HepG2 (cell line): ENCODE data around the gene FIZ1. TPM values are rescaled to one million over a fixed set of nuclear protein-coding genes. Genes with fewer than 3 reads are reported as not detected.

Experiments used
- ATAD3A ChIP-seq: sonication (generic); formaldehyde crosslinking; IDR thresholded peaks from 2 replicates; pipeline ENCODE4 v1.4.0; 2020; ENCODE audit warnings: missing genetic modification reagents
- BORCS8-MEF2B ChIP-seq: sonication (generic); formaldehyde crosslinking; IDR thresholded peaks from 2 replicates; pipeline ENCODE4 v1.8.0; 2022; ENCODE audit warnings: mild to moderate bottlenecking, missing genetic modification reagents
- CC2D1A ChIP-seq: sonication (generic); formaldehyde crosslinking; IDR thresholded peaks from 2 replicates; pipeline ENCODE4 v1.8.1; 2023; ENCODE audit warnings: mild to moderate bottlenecking, missing genetic modification reagents
- CEBPB ChIP-seq: IDR thresholded peaks from 2 replicates; pipeline ENCODE4 v1.6.1; 2011; ENCODE audit warnings: low read depth, low read length, improper control_type of control experiment, borderline replicate concordance
- GMEB1 ChIP-seq: sonication (generic); formaldehyde crosslinking; IDR thresholded peaks from 2 replicates; pipeline ENCODE4 v1.5.1; 2020; ENCODE audit warnings: missing genetic modification reagents, mild to moderate bottlenecking, borderline replicate concordance
- IKZF1 ChIP-seq: fragments of 450-650 bp; IDR thresholded peaks from 2 replicates; pipeline ENCODE4 v1.7.1; 2016
- JDP2 ChIP-seq: sonication (generic); formaldehyde crosslinking; IDR thresholded peaks from 2 replicates; pipeline ENCODE4 v1.8.1; 2022; ENCODE audit warnings: missing genetic modification reagents, borderline replicate concordance
- KLF15 ChIP-seq: sonication (generic); formaldehyde crosslinking; IDR thresholded peaks from 2 replicates; pipeline ENCODE4 v1.8.1; 2023; ENCODE audit warnings: borderline replicate concordance, mild to moderate bottlenecking, inconsistent platforms, missing genetic modification reagents, mixed read lengths
- LCORL ChIP-seq, 2 experiments: fragments of 450-650 bp in 1 of 2; sonication (generic) in 1 of 2; formaldehyde crosslinking in 1 of 2; IDR thresholded peaks; 2 replicates each; pipeline versions ENCODE4 v1.5.0 to v1.6.1; 2017 to 2020; ENCODE audit warnings: antibody characterized with exemption in 1 of 2, missing genetic modification reagents in 1 of 2
- NR2C2 ChIP-seq: sonication (generic); formaldehyde crosslinking; IDR thresholded peaks from 2 replicates; pipeline ENCODE4 v1.4.0; 2020; ENCODE audit warnings: missing genetic modification reagents, mild to moderate bottlenecking, moderate library complexity, borderline replicate concordance
- SAFB2 ChIP-seq: sonication (generic); formaldehyde crosslinking; IDR thresholded peaks from 2 replicates; pipeline ENCODE4 v1.5.1; 2020; ENCODE audit warnings: missing genetic modification reagents, low read depth, mild to moderate bottlenecking, borderline replicate concordance
- TBP ChIP-seq: sonication (generic); formaldehyde crosslinking; IDR thresholded peaks from 2 replicates; pipeline ENCODE4 v1.5.0; 2020; ENCODE audit warnings: missing genetic modification reagents
- ZNF24 ChIP-seq: fragments of 450-650 bp; IDR thresholded peaks from 2 replicates; pipeline ENCODE4 v1.6.1; 2017; ENCODE audit warnings: antibody characterized with exemption, mild to moderate bottlenecking
- ZNF264 ChIP-seq: sonication (generic); formaldehyde crosslinking; IDR thresholded peaks from 2 replicates; pipeline ENCODE4 v1.4.0; 2020; ENCODE audit warnings: missing genetic modification reagents
- ZNF549 ChIP-seq: sonication (generic); formaldehyde crosslinking; IDR thresholded peaks from 2 replicates; pipeline ENCODE4 v1.5.0; 2020; ENCODE audit warnings: missing genetic modification reagents
- ZNF720 ChIP-seq: sonication (generic); formaldehyde crosslinking; IDR thresholded peaks from 2 replicates; pipeline ENCODE4 v1.4.0; 2020; ENCODE audit warnings: missing genetic modification reagents
- ZNF839 ChIP-seq: sonication (generic); formaldehyde crosslinking; IDR thresholded peaks from 2 replicates; pipeline ENCODE4 v1.4.0; 2020; ENCODE audit warnings: missing genetic modification reagents, mild to moderate bottlenecking, borderline replicate concordance
- ZSCAN22 ChIP-seq: sonication (generic); formaldehyde crosslinking; IDR thresholded peaks from 2 replicates; pipeline ENCODE4 v1.4.0; 2020; ENCODE audit warnings: mild to moderate bottlenecking, missing genetic modification reagents
- polyA plus RNA-seq, 8 experiments: library from polyadenylated mRNA; depleted of rRNA in 3 of 8; stranded (reverse) in 7 of 8; unstranded in 1 of 8; fragments of >200 nt; fragmentation: Illumina TruSeq in 4 of 8; extraction: Trizol in 4 of 8; gene quantifications; 2 replicates each; pipeline versions ENCODE4 v1.2.1 to v1.2.3, GENCODE V29; 2011 to 2016; ENCODE audit warnings: low read depth in 4 of 8, missing spikeins in 1 of 8, mixed read lengths in 1 of 8; ENCODE audit not compliant: insufficient read depth in 1 of 8
- total RNA-seq, 5 experiments: library from RNA; depleted of rRNA; stranded (reverse); fragments of >200 nt; fragmentation: Illumina TruSeq; extraction: Trizol; gene quantifications; 2 replicates each; pipeline ENCODE4 v1.2.3, GENCODE V29; 2016; ENCODE audit warnings: low read depth in 1 of 5
- TF ChIP-seq, protein P1 (sequence below): sonication (generic); formaldehyde crosslinking; IDR thresholded peaks from 2 replicates; pipeline ENCODE4 v1.4.0; 2020; ENCODE audit warnings: missing genetic modification reagents
- TF ChIP-seq, protein P2 (sequence below): sonication (generic); formaldehyde crosslinking; IDR thresholded peaks from 2 replicates; pipeline ENCODE4 v1.8.0; 2022; ENCODE audit warnings: missing genetic modification reagents, mild to moderate bottlenecking, moderate library complexity, borderline replicate concordance
- TF ChIP-seq, protein P3 (sequence below): sonication (generic); formaldehyde crosslinking; IDR thresholded peaks from 2 replicates; pipeline ENCODE4 v1.4.0; 2020; ENCODE audit warnings: mild to moderate bottlenecking, missing genetic modification reagents, borderline replicate concordance

Gene FIZ1
- total and polyA plus RNA-seq, 2 of the 13 experiments (the other 11 are each of a cell fraction or from before 2014, with no cell fraction given): 3.6 to 5.9 TPM

DNA sequence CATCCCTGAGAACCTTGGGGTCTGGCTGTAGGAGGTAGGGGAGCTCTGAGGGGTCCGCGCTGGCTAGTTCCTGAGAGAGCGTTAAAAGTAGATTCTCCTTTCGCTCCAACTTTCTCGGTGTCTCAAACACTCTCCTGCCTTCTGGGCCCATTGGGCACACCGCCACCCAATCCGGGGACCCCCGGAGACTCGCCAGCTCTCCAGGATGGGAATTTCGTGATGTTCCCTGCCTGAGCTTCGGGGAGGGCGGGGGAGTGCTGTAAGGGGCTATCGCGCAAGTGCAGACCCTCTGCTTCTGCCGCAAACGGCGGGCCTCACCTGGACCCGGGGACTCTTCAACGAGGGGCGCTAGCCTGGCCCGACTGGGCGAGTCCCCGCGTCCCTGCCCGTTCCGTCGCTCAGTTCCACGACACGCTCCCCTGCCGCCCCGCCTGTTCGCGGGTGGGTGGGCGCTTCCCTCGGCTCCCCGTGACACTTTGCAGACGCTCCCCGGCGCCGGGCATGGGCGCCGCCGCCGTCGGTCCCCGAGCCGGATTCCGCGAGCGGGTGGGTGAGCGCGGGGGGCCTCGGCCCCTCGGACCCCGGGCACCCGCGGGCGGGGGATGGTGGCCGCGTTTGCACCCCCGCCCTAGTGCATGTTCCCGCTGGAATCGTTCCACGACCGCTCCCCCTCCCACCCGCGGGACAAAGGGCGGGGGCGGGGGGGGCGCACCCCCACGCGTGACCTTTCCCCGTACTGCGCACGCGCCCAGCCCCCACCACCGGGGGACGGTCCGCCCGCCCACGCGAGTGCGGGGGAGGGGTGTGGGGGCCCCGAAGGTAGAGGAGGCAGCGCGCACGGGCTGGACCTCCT, 48.6 kb upstream of the FIZ1 start, which contains the start of gene CCDC106 (continued):
- TF ChIP-seq ATAD3A (CRISPR knock-in tag): no peak
- TF ChIP-seq ZNF549 (CRISPR knock-in tag): no peak
- TF ChIP-seq, protein P1, sequence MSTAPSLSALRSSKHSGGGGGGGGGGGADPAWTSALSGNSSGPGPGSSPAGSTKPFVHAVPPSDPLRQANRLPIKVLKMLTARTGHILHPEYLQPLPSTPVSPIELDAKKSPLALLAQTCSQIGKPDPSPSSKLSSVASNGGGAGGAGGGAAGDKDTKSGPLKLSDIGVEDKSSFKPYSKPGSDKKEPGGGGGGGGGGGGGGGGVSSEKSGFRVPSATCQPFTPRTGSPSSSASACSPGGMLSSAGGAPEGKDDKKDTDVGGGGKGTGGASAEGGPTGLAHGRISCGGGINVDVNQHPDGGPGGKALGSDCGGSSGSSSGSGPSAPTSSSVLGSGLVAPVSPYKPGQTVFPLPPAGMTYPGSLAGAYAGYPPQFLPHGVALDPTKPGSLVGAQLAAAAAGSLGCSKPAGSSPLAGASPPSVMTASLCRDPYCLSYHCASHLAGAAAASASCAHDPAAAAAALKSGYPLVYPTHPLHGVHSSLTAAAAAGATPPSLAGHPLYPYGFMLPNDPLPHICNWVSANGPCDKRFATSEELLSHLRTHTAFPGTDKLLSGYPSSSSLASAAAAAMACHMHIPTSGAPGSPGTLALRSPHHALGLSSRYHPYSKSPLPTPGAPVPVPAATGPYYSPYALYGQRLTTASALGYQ (CRISPR knock-in tag): no peak
- TF ChIP-seq ZNF24: no peak
- TF ChIP-seq KLF15: no peak
- no peak for TF ChIP-seq ZNF839 (CRISPR knock-in tag)
- TF ChIP-seq ZSCAN22 (CRISPR knock-in tag): peak; percentile 83
- no peak; the same call in 1 of the 2 replicates for TF ChIP-seq BORCS8-MEF2B (CRISPR knock-in tag)
- no peak for TF ChIP-seq JDP2 (CRISPR knock-in tag)
- TF ChIP-seq, protein P2, sequence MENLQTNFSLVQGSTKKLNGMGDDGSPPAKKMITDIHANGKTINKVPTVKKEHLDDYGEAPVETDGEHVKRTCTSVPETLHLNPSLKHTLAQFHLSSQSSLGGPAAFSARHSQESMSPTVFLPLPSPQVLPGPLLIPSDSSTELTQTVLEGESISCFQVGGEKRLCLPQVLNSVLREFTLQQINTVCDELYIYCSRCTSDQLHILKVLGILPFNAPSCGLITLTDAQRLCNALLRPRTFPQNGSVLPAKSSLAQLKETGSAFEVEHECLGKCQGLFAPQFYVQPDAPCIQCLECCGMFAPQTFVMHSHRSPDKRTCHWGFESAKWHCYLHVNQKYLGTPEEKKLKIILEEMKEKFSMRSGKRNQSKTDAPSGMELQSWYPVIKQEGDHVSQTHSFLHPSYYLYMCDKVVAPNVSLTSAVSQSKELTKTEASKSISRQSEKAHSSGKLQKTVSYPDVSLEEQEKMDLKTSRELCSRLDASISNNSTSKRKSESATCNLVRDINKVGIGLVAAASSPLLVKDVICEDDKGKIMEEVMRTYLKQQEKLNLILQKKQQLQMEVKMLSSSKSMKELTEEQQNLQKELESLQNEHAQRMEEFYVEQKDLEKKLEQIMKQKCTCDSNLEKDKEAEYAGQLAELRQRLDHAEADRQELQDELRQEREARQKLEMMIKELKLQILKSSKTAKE (CRISPR knock-in tag): peak; percentile 7; the same call in 1 of the 2 replicates
- TF ChIP-seq ZNF264 (CRISPR knock-in tag): no peak
- peak; percentile 32; the same call in 1 of the 2 replicates for TF ChIP-seq NR2C2 (CRISPR knock-in tag)
- no peak for TF ChIP-seq CEBPB
- TF ChIP-seq GMEB1 (CRISPR knock-in tag): no peak; the same call in 1 of the 2 replicates
- no peak for TF ChIP-seq IKZF1
- no peak for TF ChIP-seq TBP
- TF ChIP-seq ZNF720 (CRISPR knock-in tag): no peak
- no peak for TF ChIP-seq CC2D1A (CRISPR knock-in tag)
- TF ChIP-seq LCORL (IDR thresholded peaks at IDR 0.05): no peak
- no peak for TF ChIP-seq LCORL (CRISPR knock-in tag; IDR thresholded peaks at IDR 0.05)
- TF ChIP-seq, protein P3, sequence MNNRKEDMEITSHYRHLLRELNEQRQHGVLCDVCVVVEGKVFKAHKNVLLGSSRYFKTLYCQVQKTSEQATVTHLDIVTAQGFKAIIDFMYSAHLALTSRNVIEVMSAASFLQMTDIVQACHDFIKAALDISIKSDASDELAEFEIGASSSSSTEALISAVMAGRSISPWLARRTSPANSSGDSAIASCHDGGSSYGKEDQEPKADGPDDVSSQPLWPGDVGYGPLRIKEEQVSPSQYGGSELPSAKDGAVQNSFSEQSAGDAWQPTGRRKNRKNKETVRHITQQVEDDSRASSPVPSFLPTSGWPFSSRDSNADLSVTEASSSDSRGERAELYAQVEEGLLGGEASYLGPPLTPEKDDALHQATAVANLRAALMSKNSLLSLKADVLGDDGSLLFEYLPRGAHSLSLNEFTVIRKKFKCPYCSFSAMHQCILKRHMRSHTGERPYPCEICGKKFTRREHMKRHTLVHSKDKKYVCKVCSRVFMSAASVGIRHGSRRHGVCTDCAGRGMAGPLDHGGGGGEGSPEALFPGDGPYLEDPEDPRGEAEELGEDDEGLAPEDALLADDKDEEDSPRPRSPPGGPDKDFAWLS (CRISPR knock-in tag): no peak
- TF ChIP-seq SAFB2 (CRISPR knock-in tag): peak; percentile 97
